Measurements from ENCODE around the gene KLHL2.
"Not testable (repeated sequence)": the region's sequence is repeated elsewhere in the genome, so short reads cannot be mapped to it uniquely, and the experiment has no call there.

GRCh38 chr4:165263466-165263865, 56.1 kb downstream of the KLHL2 start:
- TF ChIP-seq CTCF (IDR thresholded peaks at IDR 0.05; ENCODE audit: poor library complexity); EZH2 (IDR thresholded peaks at IDR 0.05; ENCODE audit: borderline replicate concordance); EZH2phosphoT487 (IDR thresholded peaks at IDR 0.05; ENCODE audit: low read depth, severe bottlenecking, unreplicated experiment): not testable (repeated sequence)
